HS-27A (cell line): ENCODE measurements around the gene LHPP.

Experiments
- DNase-seq: peaks from one replicate; pipeline ENCODE4 v3.0.0-alpha.2; 2012; ENCODE audit warnings: low read depth, missing footprints

Gene LHPP

DNA sequence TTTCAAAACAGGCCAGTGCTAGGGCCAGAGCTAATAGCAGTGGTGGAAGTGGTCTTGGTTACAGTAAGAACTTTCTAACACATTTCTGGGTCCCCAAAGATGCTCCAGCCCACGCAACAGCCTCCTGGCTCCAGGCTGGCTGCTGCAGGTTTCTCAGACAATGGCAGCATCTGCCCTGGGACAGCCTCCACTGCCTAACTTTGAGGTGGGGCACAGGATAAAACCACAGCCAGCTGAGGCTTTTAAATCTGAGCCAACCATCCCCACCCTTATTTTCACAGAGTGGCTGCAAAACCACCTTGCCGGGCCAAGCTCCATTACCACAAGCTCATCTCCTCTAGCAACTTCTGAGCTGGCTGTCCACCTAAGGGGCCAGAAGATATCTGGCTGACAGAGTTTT, 197.8 kb downstream of the LHPP start:
- DNase-seq, result no peak

DNA sequence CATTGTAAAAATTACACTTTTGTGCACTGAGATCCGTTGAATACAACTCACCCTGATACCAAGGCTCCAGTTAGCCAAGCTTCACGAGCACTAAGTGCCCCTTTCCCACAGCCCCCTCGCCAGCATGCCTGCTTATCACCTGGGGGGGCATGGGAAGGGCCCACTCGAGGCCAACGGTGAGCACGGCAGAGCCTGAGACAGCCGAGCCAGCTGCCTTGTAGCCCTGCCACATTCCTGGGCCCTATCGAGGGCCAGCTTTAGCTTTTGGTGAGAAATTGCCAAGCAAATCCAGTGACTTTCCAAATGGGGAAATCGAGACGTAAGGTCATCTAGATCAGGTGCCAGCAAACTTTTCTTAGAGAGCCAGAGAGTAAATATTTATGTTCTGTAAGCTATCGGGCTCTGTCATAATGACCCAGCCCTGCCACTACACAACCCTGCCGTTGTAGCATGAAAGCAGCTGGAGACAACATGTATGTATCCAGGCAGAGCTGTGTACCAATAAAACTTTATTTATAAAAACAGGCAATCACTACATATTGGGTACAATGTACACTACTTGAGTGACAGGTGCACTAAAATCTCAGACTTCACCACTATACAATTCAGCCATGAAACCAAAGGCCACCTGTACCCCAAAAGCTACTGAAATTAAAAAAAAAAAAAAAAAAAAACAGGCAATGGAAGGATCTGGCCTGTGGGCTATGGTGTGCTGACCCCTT, 198.9 kb downstream of the LHPP start:
- DNase-seq, result no peak

DNA sequence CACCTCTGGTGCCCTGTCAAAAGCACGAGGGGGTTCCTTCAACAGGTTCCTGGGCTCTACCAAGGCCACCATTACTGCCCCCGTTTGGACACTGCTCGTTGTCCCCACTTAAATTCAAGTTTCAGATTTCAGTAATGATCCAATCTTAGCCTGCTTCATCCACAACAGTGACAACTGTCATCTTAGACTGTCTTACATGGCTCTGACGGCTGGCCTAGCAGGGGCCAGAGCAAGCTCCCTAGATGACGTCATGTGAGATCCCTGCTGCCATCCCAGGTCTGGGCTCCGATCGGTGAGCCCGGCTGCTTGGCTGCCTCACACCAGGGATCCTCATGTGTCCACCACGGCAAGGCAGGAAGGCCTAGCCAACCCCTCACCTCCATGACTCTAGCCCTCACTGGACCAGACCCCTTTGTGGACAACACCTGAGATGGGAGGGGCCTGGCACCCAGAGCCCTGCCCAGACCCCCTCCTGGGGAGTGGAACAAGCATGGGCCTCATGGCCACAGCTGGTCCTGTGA, 200.1 kb downstream of the LHPP start:
- DNase-seq, result no peak

DNA sequence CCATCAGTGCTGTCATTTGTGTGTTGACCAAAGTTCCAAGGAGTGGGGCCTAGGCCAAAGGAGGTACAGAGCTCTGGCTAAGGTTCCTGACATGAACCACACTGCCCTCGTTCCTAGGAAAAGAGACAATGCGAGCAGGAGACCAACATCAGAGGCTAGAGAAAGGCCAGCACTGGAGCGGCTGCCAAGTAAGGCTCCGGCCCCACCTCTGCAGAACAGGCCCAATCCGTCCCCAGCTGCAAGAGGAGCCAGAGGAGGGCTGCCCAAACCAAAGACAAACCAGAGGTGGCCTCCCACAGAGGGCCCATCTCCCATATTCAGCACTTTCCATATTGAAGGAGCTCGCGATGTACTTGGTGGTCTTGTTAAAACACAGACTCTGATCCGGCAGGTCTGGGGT, 201.6 kb downstream of the LHPP start:
- DNase-seq, result no peak
